ENCODE measurements around the gene SYT1. TPM values are rescaled to one million over a fixed set of nuclear protein-coding genes. Genes with fewer than 3 reads are reported as not detected.

SYT1 gene
- total and polyA plus RNA-seq, 4 donors, result 0.53 to 0.84 (median 0.64) TPM

DNA sequence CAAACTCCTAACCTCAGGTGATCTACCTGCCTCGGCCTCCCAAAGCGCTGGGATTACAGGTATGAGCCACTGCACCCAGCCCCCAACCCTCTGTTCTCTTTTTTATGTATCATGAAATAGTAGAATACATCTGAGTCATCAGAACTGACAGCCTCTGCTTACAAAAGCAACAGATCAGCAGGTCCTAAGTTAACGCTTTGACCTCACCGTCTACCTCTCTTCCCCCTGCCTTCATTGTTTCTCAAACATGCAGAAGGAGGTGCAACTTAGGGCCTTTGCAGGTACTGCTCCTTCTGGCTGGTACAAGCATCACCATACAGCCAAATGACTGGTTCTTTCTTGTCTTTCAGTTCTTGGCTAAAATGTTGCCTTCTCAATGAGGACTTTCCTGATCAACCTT, 577.0 kb downstream of the SYT1 start:
- H3K4me1 ChIP-seq (ENCODE audit: control insufficient read depth in 4 of 4, insufficient read depth in 4 of 4, low read length in 3 of 4), result no peaks in the 10 kb centered on the region
- no peak overlapping the region for H3K9ac ChIP-seq (ENCODE audit: low read depth in 1 of 2, low read length in 2 of 2)
- no peak overlapping the region for H3K4me3 ChIP-seq (ENCODE audit: low read depth in 1 of 3, low read length in 3 of 3)
- H3K36me3 ChIP-seq (ENCODE audit: control insufficient read depth in 4 of 4, insufficient read depth in 3 of 4, low read depth in 1 of 4, low read length in 3 of 4), result no peaks in the 10 kb centered on the region
- 77% methylated on average over 4 of the region's 4 CpGs for WGBS
- H3K9me3 ChIP-seq (ENCODE audit: control insufficient read depth in 4 of 4, low read length in 3 of 4), result no peaks in the 10 kb centered on the region
- peaks cover 0 to 3% (median 0%) of the 10 kb centered on the region in 4 donors for H3K27me3 ChIP-seq (ENCODE audit: control insufficient read depth in 4 of 4, insufficient read depth in 4 of 4, low read length in 3 of 4)
- H3K27ac ChIP-seq (ENCODE audit: low read depth in 1 of 2, low read length in 2 of 2), result no peak overlapping the region
- DNase-seq (ENCODE audit: low spot score), result no peak
- TF ChIP-seq MAX (IDR thresholded peaks at IDR 0.05), result no peak
- TF ChIP-seq GABPA (IDR thresholded peaks at IDR 0.05 in 1 of 2, conservative IDR thresholded peaks at IDR 0.05 in 1 of 2), result no peak
- TF ChIP-seq NR2F2 (IDR thresholded peaks at IDR 0.05), result no peak
- no peak for TF ChIP-seq FOXA2 (IDR thresholded peaks at IDR 0.05)
- TF ChIP-seq JUND (IDR thresholded peaks at IDR 0.05), result no peak
- TF ChIP-seq, protein P1, sequence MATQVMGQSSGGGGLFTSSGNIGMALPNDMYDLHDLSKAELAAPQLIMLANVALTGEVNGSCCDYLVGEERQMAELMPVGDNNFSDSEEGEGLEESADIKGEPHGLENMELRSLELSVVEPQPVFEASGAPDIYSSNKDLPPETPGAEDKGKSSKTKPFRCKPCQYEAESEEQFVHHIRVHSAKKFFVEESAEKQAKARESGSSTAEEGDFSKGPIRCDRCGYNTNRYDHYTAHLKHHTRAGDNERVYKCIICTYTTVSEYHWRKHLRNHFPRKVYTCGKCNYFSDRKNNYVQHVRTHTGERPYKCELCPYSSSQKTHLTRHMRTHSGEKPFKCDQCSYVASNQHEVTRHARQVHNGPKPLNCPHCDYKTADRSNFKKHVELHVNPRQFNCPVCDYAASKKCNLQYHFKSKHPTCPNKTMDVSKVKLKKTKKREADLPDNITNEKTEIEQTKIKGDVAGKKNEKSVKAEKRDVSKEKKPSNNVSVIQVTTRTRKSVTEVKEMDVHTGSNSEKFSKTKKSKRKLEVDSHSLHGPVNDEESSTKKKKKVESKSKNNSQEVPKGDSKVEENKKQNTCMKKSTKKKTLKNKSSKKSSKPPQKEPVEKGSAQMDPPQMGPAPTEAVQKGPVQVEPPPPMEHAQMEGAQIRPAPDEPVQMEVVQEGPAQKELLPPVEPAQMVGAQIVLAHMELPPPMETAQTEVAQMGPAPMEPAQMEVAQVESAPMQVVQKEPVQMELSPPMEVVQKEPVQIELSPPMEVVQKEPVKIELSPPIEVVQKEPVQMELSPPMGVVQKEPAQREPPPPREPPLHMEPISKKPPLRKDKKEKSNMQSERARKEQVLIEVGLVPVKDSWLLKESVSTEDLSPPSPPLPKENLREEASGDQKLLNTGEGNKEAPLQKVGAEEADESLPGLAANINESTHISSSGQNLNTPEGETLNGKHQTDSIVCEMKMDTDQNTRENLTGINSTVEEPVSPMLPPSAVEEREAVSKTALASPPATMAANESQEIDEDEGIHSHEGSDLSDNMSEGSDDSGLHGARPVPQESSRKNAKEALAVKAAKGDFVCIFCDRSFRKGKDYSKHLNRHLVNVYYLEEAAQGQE (IDR thresholded peaks at IDR 0.05), result no peak

- no peak overlapping the region for H3K9ac ChIP-seq (ENCODE audit: low read depth in 1 of 2, low read length in 2 of 2)
Measured at GRCh38 chr12:79442396-79442795, 577.8 kb downstream of the SYT1 start.

More at GRCh38 chr12:79442396-79442795, 577.8 kb downstream of the SYT1 start:
- Histone ChIP-seq H3K4me1 (ENCODE audit: control insufficient read depth in 4 of 4, insufficient read depth in 4 of 4, low read length in 3 of 4) (no peaks in the 10 kb centered on the region), H3K36me3 (ENCODE audit: control insufficient read depth in 4 of 4, insufficient read depth in 3 of 4, low read depth in 1 of 4, low read length in 3 of 4) (no peaks in the 10 kb centered on the region), H3K9me3 (ENCODE audit: control insufficient read depth in 4 of 4, low read length in 3 of 4) (no peaks in the 10 kb centered on the region), H3K27me3 (ENCODE audit: control insufficient read depth in 4 of 4, insufficient read depth in 4 of 4, low read length in 3 of 4) (no peaks in the 10 kb centered on the region), H3K4me3 (ENCODE audit: low read depth in 1 of 3, low read length in 3 of 3) (no peak overlapping the region), H3K27ac (ENCODE audit: low read depth in 1 of 2, low read length in 2 of 2) (no peak overlapping the region)
- no peak for DNase-seq (ENCODE audit: low spot score)
- no peak for TF ChIP-seq NR2F2 (IDR thresholded peaks at IDR 0.05)
- TF ChIP-seq ATF3 (IDR thresholded peaks at IDR 0.05), result no peak
- TF ChIP-seq HNF4G (IDR thresholded peaks at IDR 0.05), result no peak
- TF ChIP-seq TAF1 (conservative IDR thresholded peaks at IDR 0.05), result no peak
- TF ChIP-seq, protein P1 (IDR thresholded peaks at IDR 0.05), result no peak
- no peak for TF ChIP-seq YY1 (IDR thresholded peaks at IDR 0.05)
- no peak for TF ChIP-seq RAD21 (IDR thresholded peaks at IDR 0.05)
- TF ChIP-seq HNF4A (conservative IDR thresholded peaks at IDR 0.05), result no peak
- no peak for TF ChIP-seq GABPA (IDR thresholded peaks at IDR 0.05 in 1 of 2, conservative IDR thresholded peaks at IDR 0.05 in 1 of 2)
- TF ChIP-seq SP1 (IDR thresholded peaks at IDR 0.05), result no peak
- TF ChIP-seq, protein P2, sequence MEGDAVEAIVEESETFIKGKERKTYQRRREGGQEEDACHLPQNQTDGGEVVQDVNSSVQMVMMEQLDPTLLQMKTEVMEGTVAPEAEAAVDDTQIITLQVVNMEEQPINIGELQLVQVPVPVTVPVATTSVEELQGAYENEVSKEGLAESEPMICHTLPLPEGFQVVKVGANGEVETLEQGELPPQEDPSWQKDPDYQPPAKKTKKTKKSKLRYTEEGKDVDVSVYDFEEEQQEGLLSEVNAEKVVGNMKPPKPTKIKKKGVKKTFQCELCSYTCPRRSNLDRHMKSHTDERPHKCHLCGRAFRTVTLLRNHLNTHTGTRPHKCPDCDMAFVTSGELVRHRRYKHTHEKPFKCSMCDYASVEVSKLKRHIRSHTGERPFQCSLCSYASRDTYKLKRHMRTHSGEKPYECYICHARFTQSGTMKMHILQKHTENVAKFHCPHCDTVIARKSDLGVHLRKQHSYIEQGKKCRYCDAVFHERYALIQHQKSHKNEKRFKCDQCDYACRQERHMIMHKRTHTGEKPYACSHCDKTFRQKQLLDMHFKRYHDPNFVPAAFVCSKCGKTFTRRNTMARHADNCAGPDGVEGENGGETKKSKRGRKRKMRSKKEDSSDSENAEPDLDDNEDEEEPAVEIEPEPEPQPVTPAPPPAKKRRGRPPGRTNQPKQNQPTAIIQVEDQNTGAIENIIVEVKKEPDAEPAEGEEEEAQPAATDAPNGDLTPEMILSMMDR (IDR thresholded peaks at IDR 0.05; ENCODE audit: low read depth, low read length, missing input control), result no peak
- no peak for TF ChIP-seq MAX (IDR thresholded peaks at IDR 0.05)
- TF ChIP-seq, protein P3, sequence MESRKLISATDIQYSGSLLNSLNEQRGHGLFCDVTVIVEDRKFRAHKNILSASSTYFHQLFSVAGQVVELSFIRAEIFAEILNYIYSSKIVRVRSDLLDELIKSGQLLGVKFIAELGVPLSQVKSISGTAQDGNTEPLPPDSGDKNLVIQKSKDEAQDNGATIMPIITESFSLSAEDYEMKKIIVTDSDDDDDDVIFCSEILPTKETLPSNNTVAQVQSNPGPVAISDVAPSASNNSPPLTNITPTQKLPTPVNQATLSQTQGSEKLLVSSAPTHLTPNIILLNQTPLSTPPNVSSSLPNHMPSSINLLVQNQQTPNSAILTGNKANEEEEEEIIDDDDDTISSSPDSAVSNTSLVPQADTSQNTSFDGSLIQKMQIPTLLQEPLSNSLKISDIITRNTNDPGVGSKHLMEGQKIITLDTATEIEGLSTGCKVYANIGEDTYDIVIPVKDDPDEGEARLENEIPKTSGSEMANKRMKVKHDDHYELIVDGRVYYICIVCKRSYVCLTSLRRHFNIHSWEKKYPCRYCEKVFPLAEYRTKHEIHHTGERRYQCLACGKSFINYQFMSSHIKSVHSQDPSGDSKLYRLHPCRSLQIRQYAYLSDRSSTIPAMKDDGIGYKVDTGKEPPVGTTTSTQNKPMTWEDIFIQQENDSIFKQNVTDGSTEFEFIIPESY (IDR thresholded peaks at IDR 0.05), result no peak
- no peak for TF ChIP-seq FOXA1 (IDR thresholded peaks at IDR 0.05)
- TF ChIP-seq RXRA (IDR thresholded peaks at IDR 0.05), result no peak
- no peak for TF ChIP-seq FOXA2 (IDR thresholded peaks at IDR 0.05)
- TF ChIP-seq JUND (IDR thresholded peaks at IDR 0.05), result no peak

Measured in liver (tissue), 9 donors.